ENCODE data around the gene DACH1.

DACH1 gene

GRCh38 chr13:71830736-71831135 is 36.3 kb downstream of the DACH1 start:
- in situ Hi-C loops (cut with MboI; ENCODE audit: low sequenced_read_pairs) = no loop called here

- in situ Hi-C loops (cut with MboI; ENCODE audit: low sequenced_read_pairs) = no loop called here
These were observed 36.7 kb downstream of the DACH1 start for GRCh38 chr13:71830323-71830722.

GRCh38 chr13:71829547-71829946 is 37.5 kb downstream of the DACH1 start:
- in situ Hi-C loops (cut with MboI; ENCODE audit: low sequenced_read_pairs) = no loop called here

- in situ Hi-C loops (cut with MboI; ENCODE audit: low sequenced_read_pairs) = no loop called here
These were observed 38.4 kb downstream of the DACH1 start for GRCh38 chr13:71828564-71828963.

- in situ Hi-C loops (cut with MboI; ENCODE audit: low sequenced_read_pairs) = no loop called here
These were observed 38.9 kb downstream of the DACH1 start for GRCh38 chr13:71828117-71828516.

GRCh38 chr13:71827241-71827640 is 39.8 kb downstream of the DACH1 start:
- in situ Hi-C loops (cut with MboI; ENCODE audit: low sequenced_read_pairs) = no loop called here

GRCh38 chr13:71820699-71821098 is 46.3 kb downstream of the DACH1 start:
- in situ Hi-C loops (cut with MboI; ENCODE audit: low sequenced_read_pairs) = no loop called here

- in situ Hi-C loops (cut with MboI; ENCODE audit: low sequenced_read_pairs) = no loop called here
These were observed 49.7 kb downstream of the DACH1 start for GRCh38 chr13:71817335-71817734.

GRCh38 chr13:71814806-71815360 is 52.1 kb downstream of the DACH1 start:
- in situ Hi-C loops (cut with MboI; ENCODE audit: low sequenced_read_pairs) = no loop called here

- in situ Hi-C loops (cut with MboI; ENCODE audit: low sequenced_read_pairs) = no loop called here
These were observed 53.8 kb downstream of the DACH1 start for GRCh38 chr13:71813187-71813586.

- in situ Hi-C loops (cut with MboI; ENCODE audit: low sequenced_read_pairs) = no loop called here
These were observed 55.7 kb downstream of the DACH1 start for GRCh38 chr13:71811344-71811743.

GRCh38 chr13:71808708-71809107 is 58.3 kb downstream of the DACH1 start:
- in situ Hi-C loops (cut with MboI; ENCODE audit: low sequenced_read_pairs) = no loop called here

GRCh38 chr13:71806886-71807285 is 60.1 kb downstream of the DACH1 start:
- in situ Hi-C loops (cut with MboI; ENCODE audit: low sequenced_read_pairs) = no loop called here

GRCh38 chr13:71803066-71803465 is 63.9 kb downstream of the DACH1 start:
- in situ Hi-C loops (cut with MboI; ENCODE audit: low sequenced_read_pairs) = no loop called here

- in situ Hi-C loops (cut with MboI; ENCODE audit: low sequenced_read_pairs) = no loop called here
These were observed 65.2 kb downstream of the DACH1 start for GRCh38 chr13:71801781-71802180.

- in situ Hi-C loops (cut with MboI; ENCODE audit: low sequenced_read_pairs) = no loop called here
These were observed 65.7 kb downstream of the DACH1 start for GRCh38 chr13:71801165-71801760.

GRCh38 chr13:71799324-71799723 is 67.7 kb downstream of the DACH1 start:
- in situ Hi-C loops (cut with MboI; ENCODE audit: low sequenced_read_pairs) = no loop called here

GRCh38 chr13:71798707-71799106 is 68.3 kb downstream of the DACH1 start:
- in situ Hi-C loops (cut with MboI; ENCODE audit: low sequenced_read_pairs) = no loop called here

GRCh38 chr13:71797517-71797916 is 69.5 kb downstream of the DACH1 start:
- in situ Hi-C loops (cut with MboI; ENCODE audit: low sequenced_read_pairs) = no loop called here

GRCh38 chr13:71789693-71790329 is 77.2 kb downstream of the DACH1 start:
- in situ Hi-C loops (cut with MboI; ENCODE audit: low sequenced_read_pairs) = no loop called here

GRCh38 chr13:71789037-71789436 is 78.0 kb downstream of the DACH1 start:
- in situ Hi-C loops (cut with MboI; ENCODE audit: low sequenced_read_pairs) = no loop called here

GRCh38 chr13:71787414-71787813 is 79.6 kb downstream of the DACH1 start:
- in situ Hi-C loops (cut with MboI; ENCODE audit: low sequenced_read_pairs) = no loop called here

- in situ Hi-C loops (cut with MboI; ENCODE audit: low sequenced_read_pairs) = no loop called here
These were observed 80.1 kb downstream of the DACH1 start for GRCh38 chr13:71786875-71787274.

Measured in hTERT RPE-1 (cell line).